ENCODE data around the gene NCBP1. TPM values are rescaled to one million over a fixed set of nuclear protein-coding genes. Genes with fewer than 3 reads are reported as not detected.
"Not testable (repeated sequence)": the region's sequence is repeated elsewhere in the genome, so short reads cannot be mapped to it uniquely, and the experiment has no call there.

NCBP1 gene
- total and polyA plus RNA-seq, 2 donors (not counting 1 experiment from before 2014, with no cell fraction given): 27.1 to 42.9 TPM

DNA sequence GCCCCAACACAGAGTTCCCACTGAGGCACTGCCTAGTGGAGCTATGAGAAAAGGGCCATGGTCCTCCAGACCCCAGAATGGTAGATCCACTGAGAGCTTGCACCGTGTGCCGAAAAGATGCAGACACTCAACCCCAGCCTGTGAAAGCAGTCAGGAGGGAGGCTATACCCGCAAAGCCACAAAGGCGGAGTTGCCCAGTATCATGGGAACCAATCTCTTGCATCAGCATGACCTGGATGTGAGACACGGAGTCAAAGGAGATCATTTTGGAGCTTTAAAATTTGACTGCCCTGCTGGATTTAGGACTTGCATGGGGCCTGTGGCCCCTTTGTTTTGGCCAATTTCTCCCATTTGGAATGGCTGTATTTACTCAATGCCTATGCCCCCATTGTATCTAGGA is 11.1 kb upstream of the NCBP1 start:
- not testable (repeated sequence) for H2AFZ ChIP-seq (ENCODE audit: low read length); H3K4me3 ChIP-seq (replicated peaks in 1 of 4; ENCODE audit: control extremely low read depth in 1 of 4, insufficient read depth in 1 of 4, low read depth in 3 of 4, low read length in 4 of 4); H3K79me2 ChIP-seq (ENCODE audit: control insufficient read depth, insufficient read depth, low read length); DNase-seq (ENCODE audit: low read depth in 2 of 2); H3K9ac ChIP-seq (ENCODE audit: insufficient read depth, low read length); H3K4me2 ChIP-seq (ENCODE audit: extremely low read depth, insufficient read depth, low read length); H4K20me1 ChIP-seq (ENCODE audit: control insufficient read depth, extremely low read depth, insufficient read depth, low read length); H3K27ac ChIP-seq (ENCODE audit: insufficient read depth, low read length); H3K27me3 ChIP-seq (ENCODE audit: control insufficient read depth, insufficient read depth, low read length); H3K4me1 ChIP-seq (ENCODE audit: control insufficient read depth, extremely low read depth, insufficient read depth, low read length); H3K36me3 ChIP-seq (ENCODE audit: control insufficient read depth, insufficient read depth, low read length); H3K9me3 ChIP-seq (ENCODE audit: control insufficient read depth, insufficient read depth, low read depth, low read length)

DNA sequence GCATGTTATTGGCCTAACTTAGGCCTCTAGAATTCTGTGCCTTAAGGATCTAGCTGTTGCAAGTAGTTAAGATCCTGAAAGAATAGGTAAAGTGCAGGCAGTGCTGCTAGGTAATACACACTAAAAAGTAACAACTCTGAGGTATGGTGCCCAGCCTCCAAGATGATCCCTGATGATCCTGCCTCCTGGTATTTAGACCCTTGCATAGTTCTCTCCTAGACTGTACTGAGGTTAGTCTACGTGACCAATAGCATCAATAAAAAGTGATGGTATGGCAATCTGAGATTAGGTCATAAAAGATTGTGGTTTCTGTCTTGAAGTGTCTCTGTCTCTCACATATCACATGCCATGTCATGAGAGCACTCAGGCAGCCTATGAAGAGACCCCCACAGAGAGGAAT is 9.7 kb upstream of the NCBP1 start:
- no peak overlapping the region for H3K4me3 ChIP-seq (replicated peaks in 1 of 4; ENCODE audit: control extremely low read depth in 1 of 4, insufficient read depth in 1 of 4, low read depth in 3 of 4, low read length in 4 of 4)
- no peaks in the 10 kb centered on the region for H4K20me1 ChIP-seq (ENCODE audit: control insufficient read depth, extremely low read depth, insufficient read depth, low read length)
- no peak for DNase-seq (ENCODE audit: low read depth in 2 of 2)
- TF ChIP-seq CTCF (conservative IDR thresholded peaks at IDR 0.05 in 1 of 2, IDR thresholded peaks at IDR 0.05 in 1 of 2; ENCODE audit: low read depth in 1 of 2, low read length in 2 of 2) (no peak), EZH2 (IDR thresholded peaks at IDR 0.05; ENCODE audit: low read length, missing control alignments) (no peak)
- no peak overlapping the region for H3K9ac ChIP-seq (ENCODE audit: insufficient read depth, low read length)
- no peak overlapping the region for H2AFZ ChIP-seq (ENCODE audit: low read length)
- no peak overlapping the region for H3K27ac ChIP-seq (ENCODE audit: insufficient read depth, low read length)
- H3K9me3 ChIP-seq (ENCODE audit: control insufficient read depth, insufficient read depth, low read depth, low read length): no peaks in the 10 kb centered on the region
- no peaks in the 10 kb centered on the region for H3K36me3 ChIP-seq (ENCODE audit: control insufficient read depth, insufficient read depth, low read length)
- H3K79me2 ChIP-seq (ENCODE audit: control insufficient read depth, insufficient read depth, low read length): peaks cover 3% of the 10 kb centered on the region
- no peaks in the 10 kb centered on the region for H3K27me3 ChIP-seq (ENCODE audit: control insufficient read depth, insufficient read depth, low read length)
- peaks cover 2% of the 10 kb centered on the region for H3K4me1 ChIP-seq (ENCODE audit: control insufficient read depth, extremely low read depth, insufficient read depth, low read length)
- H3K4me2 ChIP-seq (ENCODE audit: extremely low read depth, insufficient read depth, low read length): no peak overlapping the region

GRCh38 chr9:97625620-97626019 is 8.0 kb upstream of the NCBP1 start:
- TF ChIP-seq EZH2 (IDR thresholded peaks at IDR 0.05; ENCODE audit: low read length, missing control alignments) (no peak), CTCF (conservative IDR thresholded peaks at IDR 0.05 in 1 of 2, IDR thresholded peaks at IDR 0.05 in 1 of 2; ENCODE audit: low read depth in 1 of 2, low read length in 2 of 2) (no peak)
- no peak for DNase-seq (ENCODE audit: low read depth in 2 of 2)
- H3K27me3 ChIP-seq (ENCODE audit: control insufficient read depth, insufficient read depth, low read length): no peaks in the 10 kb centered on the region

More at GRCh38 chr9:97625620-97626019, 8.0 kb upstream of the NCBP1 start:
- Histone ChIP-seq H3K9ac (ENCODE audit: insufficient read depth, low read length) (no peak overlapping the region), H3K4me2 (ENCODE audit: extremely low read depth, insufficient read depth, low read length) (no peak overlapping the region), H3K79me2 (ENCODE audit: control insufficient read depth, insufficient read depth, low read length) (peaks cover 14% of the 10 kb centered on the region), H4K20me1 (ENCODE audit: control insufficient read depth, extremely low read depth, insufficient read depth, low read length) (no peaks in the 10 kb centered on the region), H3K4me3 (replicated peaks in 1 of 4; ENCODE audit: control extremely low read depth in 1 of 4, insufficient read depth in 1 of 4, low read depth in 3 of 4, low read length in 4 of 4) (no peak overlapping the region), H3K36me3 (ENCODE audit: control insufficient read depth, insufficient read depth, low read length) (no peaks in the 10 kb centered on the region), H2AFZ (ENCODE audit: low read length) (no peak overlapping the region), H3K4me1 (ENCODE audit: control insufficient read depth, extremely low read depth, insufficient read depth, low read length) (peaks cover 2% of the 10 kb centered on the region), H3K9me3 (ENCODE audit: control insufficient read depth, insufficient read depth, low read depth, low read length) (no peaks in the 10 kb centered on the region), H3K27ac (ENCODE audit: insufficient read depth, low read length) (no peak overlapping the region)
